HG03442 (cell line): Measurements from ENCODE around the gene FXN.
"Not testable (repeated sequence)": the region's sequence is repeated elsewhere in the genome, so short reads cannot be mapped to it uniquely, and the experiment has no call there.

Experiments
- ATAC-seq: cut with Tn5 transposase; IDR thresholded peaks from one replicate; pipeline ENCODE4 v1.9.1; 2021; ENCODE audit warnings: mild to moderate bottlenecking, moderate library complexity; ENCODE audit not compliant: unreplicated experiment

The FXN gene

GRCh38 chr9:69065660-69066059 lies 30.1 kb downstream of the FXN start:
- ATAC-seq, result no peak

GRCh38 chr9:69066955-69067354 lies 31.4 kb downstream of the FXN start:
- no peak for ATAC-seq

GRCh38 chr9:69070201-69070600 lies 34.6 kb downstream of the FXN start:
- no peak for ATAC-seq

GRCh38 chr9:69071059-69071458 lies 35.5 kb downstream of the FXN start:
- no peak for ATAC-seq

- no peak for ATAC-seq
These were observed 37.6 kb downstream of the FXN start for GRCh38 chr9:69073103-69073502.

- no peak for ATAC-seq
These were observed 39.2 kb downstream of the FXN start for GRCh38 chr9:69074801-69075200.

GRCh38 chr9:69076550-69076949 lies 41.0 kb downstream of the FXN start:
- ATAC-seq, result no peak

- no peak for ATAC-seq
These were observed 42.5 kb downstream of the FXN start for GRCh38 chr9:69078069-69078468.

- no peak for ATAC-seq
These were observed 43.0 kb downstream of the FXN start for GRCh38 chr9:69078581-69078980.

- ATAC-seq, result no peak
These were observed 43.6 kb downstream of the FXN start for GRCh38 chr9:69079186-69079585.

GRCh38 chr9:69081261-69081660 lies 45.7 kb downstream of the FXN start:
- ATAC-seq, result no peak

- ATAC-seq, result no peak
These were observed 47.8 kb downstream of the FXN start for GRCh38 chr9:69083321-69083720.

- ATAC-seq, result no peak
These were observed 50.2 kb downstream of the FXN start for GRCh38 chr9:69085569-69086283.

- no peak for ATAC-seq
These were observed 50.8 kb downstream of the FXN start for GRCh38 chr9:69086312-69086711.

GRCh38 chr9:69086769-69087168 lies 51.2 kb downstream of the FXN start:
- no peak for ATAC-seq

GRCh38 chr9:69089082-69089481 lies 53.5 kb downstream of the FXN start:
- no peak for ATAC-seq

GRCh38 chr9:69089491-69089890 lies 53.9 kb downstream of the FXN start:
- ATAC-seq, result no peak

- no peak for ATAC-seq
These were observed 54.7 kb downstream of the FXN start for GRCh38 chr9:69090140-69090750.

- no peak for ATAC-seq
These were observed 55.4 kb downstream of the FXN start for GRCh38 chr9:69090946-69091345.

GRCh38 chr9:69093471-69094103 lies 58.0 kb downstream of the FXN start:
- no peak for ATAC-seq

GRCh38 chr9:69094361-69095135 lies 59.0 kb downstream of the FXN start:
- not testable (repeated sequence) for ATAC-seq

GRCh38 chr9:69097064-69097463 lies 61.5 kb downstream of the FXN start:
- ATAC-seq, result no peak
